ENCODE results near the gene HIGD2A. TPM values are rescaled to one million over a fixed set of nuclear protein-coding genes. Genes with fewer than 3 reads are reported as not detected.

HIGD2A gene
- total RNA-seq, 1 donor from 2014 or later = 210 TPM

DNA sequence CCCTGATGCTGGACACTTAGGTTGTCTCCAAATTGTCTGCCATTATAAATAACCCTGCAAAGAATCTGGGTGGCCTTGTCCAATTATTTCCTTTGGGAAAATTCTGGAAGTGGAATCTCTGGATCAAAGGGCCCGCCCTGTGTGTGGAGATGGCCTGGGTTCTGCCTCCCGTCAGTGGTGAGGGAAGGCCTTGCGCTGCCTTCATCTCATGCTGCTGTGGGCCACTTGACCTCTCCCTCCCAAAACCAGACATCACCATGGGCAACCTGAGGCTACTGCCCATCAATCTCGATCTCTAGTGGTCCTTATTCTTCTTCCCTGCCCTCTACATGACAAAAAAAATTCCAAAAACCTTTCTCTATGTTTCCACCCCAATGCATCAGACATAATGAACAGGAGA is 21.2 kb downstream of the HIGD2A start:
- no peak for DNase-seq
- no peak for ATAC-seq (ENCODE audit: poor library complexity)
- intact Hi-C loops (cut with DNase I) = loop anchor here (10.0 kb wide), 1 partner anchor 125 kb away; the partner anchor contains the start of gene RNF44

DNA sequence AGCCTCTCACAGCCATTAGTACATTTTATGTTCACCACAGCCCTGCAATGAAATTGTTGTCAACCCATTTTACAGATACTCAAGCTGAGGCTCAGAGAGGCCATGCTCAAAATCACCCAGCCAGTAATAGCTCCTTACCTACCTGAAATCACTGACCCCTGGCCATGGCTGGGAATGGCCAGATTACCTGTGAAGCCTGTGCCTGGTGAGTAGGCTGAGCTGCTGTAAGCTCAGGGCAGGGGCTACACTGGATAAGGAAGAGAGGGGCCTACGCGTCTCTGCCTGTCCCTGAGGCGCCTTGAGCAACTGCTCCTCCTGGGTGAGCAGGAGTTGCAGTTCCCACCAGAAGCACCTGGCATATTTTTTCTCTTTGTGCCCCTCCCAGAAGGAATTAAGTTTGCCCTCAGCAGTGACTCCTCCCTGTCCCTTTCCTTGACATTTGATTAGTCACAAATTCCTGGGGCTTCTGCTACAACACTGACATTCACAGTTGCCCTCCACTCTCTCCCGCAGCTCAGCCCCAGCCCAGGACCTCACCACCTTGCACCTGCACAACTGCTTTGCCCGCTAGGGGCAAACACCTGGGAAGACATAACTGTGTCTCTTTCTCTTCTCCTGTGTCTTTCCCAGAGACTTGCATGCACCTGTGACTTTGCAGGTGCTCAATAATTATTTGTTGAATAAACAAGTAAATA is 22.1 kb downstream of the HIGD2A start:
- ATAC-seq (ENCODE audit: poor library complexity) (no peak), DNase-seq (no peak)
- intact Hi-C loops (cut with DNase I) = loop anchor here (10.0 kb wide), 1 partner anchor 124 kb away; the partner anchor contains the start of gene RNF44

DNA sequence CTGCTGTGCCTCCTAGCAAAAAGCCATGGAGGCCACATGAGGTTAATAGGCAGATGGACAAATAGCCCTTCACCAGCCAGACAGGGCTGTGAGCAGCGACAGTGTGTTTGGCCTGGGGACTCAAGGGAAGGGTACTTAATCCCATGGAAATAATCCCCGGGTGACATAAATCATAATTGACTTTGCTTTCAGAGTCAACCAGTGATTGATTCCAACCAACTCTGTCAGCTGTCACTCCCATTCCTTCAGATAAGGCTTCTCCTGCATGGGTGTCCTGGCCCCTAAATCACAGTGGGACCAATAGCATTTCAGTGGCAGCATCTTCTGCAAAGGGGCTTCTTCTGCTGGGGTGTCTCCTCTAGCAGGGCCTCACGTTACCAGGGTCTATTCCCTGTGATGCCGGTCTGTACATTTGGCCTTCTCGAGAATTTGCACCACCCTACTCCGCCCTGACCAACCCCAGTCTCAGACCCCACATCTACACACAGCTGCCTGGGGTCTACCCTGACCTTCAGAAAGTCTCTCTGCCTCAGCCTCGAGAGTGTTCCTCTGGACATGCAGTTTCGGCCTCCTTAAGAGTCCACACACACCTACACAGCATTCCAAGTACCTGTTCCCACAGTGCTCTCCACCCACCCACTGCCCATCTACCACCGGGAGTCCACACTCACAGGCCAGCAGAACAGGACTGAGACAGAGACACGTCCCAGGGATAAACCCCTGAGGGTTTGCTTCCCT is 24.1 kb downstream of the HIGD2A start:
- intact Hi-C loops (cut with DNase I) = loop anchor here (10.0 kb wide), 1 partner anchor 122 kb away; the partner anchor contains the start of gene RNF44
- DNase-seq (no peak), ATAC-seq (ENCODE audit: poor library complexity) (no peak)

DNA sequence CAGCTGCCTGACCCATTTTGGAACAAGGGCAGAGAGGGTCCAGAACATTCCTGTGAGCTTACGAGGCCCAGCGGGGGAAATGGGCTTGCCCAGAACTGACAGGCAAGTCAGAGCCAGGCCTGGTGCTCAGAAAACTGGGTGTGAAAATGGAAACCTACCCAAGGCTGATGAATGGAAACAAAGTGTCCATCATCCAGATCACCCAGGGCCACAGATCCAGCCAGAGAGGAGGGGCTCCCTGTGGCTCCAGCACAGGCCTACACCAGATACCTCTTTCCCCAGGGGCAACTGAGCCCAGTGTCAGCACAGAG is 24.7 kb downstream of the HIGD2A start:
- DNase-seq (no peak), ATAC-seq (ENCODE audit: poor library complexity) (peak; percentile 5)
- intact Hi-C loops (cut with DNase I) = loop anchor here (10.0 kb wide), 1 partner anchor 122 kb away; the partner anchor contains the start of gene RNF44

DNA sequence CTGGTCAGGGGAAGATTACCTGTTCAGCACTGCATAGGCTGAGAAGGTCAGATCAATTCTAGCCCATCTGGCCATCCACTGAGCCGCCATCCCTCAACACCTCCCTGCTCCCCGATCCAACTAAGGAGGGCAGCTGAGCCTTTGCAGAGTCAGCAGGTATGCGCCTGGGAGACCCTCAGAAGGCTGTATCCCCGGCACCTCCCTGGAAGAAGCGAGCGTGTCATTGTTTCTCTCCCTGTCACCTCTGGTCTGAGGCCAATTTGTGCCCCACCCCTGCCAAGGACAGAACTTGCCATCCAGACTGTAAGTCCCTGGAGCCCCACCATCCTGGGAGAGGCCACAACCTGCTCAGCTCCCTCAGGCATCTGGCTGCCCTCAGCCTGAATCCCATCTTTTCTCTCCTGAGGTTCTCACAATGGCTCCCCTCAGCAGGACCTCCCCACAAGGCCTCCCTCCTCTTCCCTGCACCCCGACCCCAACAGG is 25.2 kb downstream of the HIGD2A start:
- intact Hi-C loops (cut with DNase I) = loop anchor here (10.0 kb wide), 1 partner anchor 121 kb away; the partner anchor contains the start of gene RNF44
- DNase-seq = no peak
- no peak for ATAC-seq (ENCODE audit: poor library complexity)

DNA sequence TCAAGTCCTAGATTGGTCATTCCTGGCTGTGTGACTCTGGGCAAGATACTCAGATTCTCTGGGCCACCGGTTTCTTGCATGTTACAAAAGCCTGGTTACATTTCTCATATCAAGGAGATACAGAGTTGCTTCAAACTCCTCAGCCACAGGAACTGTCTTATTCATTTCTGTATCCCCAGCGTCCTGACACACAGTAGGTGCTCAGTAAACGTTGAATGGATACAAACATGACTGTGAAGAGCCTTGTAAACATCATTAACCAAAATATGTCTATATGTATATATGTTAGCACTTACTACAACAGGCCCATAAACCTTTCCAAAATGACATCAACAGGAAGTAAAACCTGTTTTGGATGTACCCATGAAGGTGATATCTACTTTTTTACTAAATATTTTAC is 26.2 kb downstream of the HIGD2A start:
- intact Hi-C loops (cut with DNase I) = loop anchor here (10.0 kb wide), 1 partner anchor 120 kb away; the partner anchor contains the start of gene RNF44
- no peak for ATAC-seq (ENCODE audit: poor library complexity)
- DNase-seq = no peak

DNA sequence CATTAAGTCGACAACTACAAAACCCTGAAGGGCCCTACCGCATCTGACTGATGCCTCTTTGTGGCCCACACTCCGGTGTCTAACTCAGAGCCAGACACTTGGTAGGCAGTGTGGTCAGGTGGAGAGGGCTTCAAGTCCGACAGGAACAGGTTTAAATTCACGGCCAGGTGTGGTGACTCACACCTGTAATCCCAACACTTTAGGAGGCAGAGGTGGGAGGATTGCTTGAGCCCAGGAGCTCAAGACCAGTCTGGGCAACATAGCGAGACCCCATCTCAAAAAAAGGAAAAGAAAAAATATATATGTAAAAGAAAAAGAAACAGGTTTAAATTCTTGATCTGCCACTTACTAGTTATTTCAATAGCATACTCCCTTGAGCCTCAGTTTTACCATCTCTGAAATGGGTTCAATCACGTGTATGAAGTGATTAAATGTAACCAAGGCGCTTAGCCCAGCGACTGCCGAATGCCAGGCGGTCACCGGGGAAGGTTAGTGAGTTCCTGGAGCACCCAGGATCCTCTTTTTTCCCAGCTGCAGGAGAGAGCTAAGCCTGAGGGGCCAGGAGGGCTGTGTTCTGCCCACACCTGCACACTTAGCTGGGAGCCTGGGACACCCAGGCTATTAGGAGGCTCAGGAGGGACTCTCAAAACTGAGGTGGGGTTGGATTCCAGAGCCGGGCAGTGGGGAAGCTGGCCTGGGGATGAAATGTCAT is 26.8 kb downstream of the HIGD2A start:
- no peak for DNase-seq
- ATAC-seq (ENCODE audit: poor library complexity) = no peak
- intact Hi-C loops (cut with DNase I) = loop anchor here (10.0 kb wide), 1 partner anchor 119 kb away; the partner anchor contains the start of gene RNF44

DNA sequence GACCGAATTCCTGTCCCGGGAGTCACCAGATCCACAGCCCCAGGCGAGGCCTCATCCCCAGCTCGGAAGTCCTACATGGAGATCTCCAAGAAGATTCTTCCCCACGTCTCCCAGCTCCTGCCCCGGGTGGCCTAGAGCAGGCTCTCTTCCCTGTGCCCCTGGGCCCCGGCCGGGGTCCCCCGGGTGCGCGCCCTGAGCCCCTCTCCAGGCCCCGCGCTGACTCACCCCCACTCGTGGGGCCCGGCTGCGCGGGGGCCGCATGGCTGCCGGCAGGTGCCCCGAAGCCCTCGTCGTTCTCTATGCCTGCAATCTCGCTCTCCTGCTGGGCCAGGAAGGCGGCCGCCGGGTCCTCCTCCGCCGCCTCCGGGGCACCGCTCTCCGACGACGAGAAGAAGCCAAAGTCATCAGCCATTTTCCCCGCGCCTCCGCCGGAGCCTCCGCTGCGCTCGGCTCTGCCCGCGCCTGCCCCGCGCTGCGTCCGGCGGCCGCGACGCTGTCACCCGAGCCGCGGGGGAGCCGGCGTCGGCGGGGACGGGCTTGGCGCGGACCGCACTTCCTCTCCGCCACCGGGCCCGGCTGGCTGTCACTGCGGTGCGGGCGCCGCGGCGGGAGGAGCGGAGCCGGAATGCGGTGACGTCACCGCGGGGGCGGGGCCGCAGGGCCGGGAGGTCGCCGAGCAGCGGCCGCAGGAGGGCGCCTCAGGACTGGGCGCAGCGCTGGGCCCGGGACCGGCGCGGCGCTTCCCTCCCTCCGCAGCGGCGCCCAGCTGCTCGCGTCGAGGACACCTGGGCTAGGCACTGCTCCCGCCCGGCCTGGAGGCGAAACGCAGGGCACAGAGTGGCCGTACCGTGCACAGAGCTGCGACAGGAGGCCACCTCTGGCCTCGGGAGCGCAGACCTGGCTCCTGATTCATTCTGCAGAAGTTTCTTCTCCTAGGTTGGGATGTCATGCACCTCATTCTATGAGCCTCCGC is 27.7 kb downstream of the HIGD2A start, which contains the start of gene CLTB:
TSS of gene CLTB (minus strand) at position 588 of the 973 bp plus-strand sequence. CDS start at position 412, 176 bp downstream.
- intact Hi-C loops (cut with DNase I) = loop anchor here (10.0 kb wide), 1 partner anchor 119 kb away; the partner anchor contains the start of gene RNF44
- ATAC-seq (ENCODE audit: poor library complexity) = peak; percentile 97
- DNase-seq = peak; percentile 96

DNA sequence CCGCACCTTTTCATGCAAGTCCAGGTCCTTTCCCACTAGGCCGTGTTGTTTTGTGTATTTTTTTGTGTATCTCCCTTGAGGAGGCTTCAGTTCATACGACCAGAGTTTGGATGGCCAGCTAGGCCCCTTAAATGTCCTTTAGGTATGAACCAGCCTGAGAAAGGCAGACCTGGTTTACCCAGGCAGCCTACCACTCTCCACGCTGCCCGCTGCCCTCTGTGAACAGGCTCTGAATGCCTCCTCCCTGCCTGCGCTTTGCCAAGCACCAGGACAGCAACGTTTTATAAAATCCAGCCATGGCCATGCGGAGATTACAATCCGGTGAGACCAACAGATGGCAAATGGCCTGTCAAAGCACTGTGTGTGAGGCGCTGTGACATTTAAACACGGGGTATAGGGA is 28.4 kb downstream of the HIGD2A start:
- ATAC-seq (ENCODE audit: poor library complexity) (no peak), DNase-seq (no peak)
- intact Hi-C loops (cut with DNase I) = loop anchor here (10.0 kb wide), 1 partner anchor 118 kb away; the partner anchor contains the start of gene RNF44

DNA sequence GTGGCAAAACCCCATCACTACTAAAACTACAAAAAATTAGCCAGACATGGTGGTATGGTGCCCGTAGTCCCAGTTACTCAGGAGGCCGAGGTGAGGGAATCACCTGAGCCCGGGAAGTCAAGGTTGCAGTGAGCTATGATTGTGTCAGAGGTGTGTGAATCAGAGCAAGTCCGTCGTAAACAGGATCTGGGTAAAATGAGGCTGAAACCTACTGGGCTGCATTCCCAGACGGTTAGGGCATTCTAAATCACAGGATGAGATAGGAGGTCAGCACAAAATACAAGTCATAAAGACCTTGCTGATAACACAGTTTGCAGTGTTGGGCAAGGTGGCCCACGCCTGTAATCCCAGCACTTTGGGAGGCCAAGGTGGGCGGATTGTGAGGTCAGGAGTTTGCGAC is 29.7 kb downstream of the HIGD2A start:
- intact Hi-C loops (cut with DNase I) = loop anchor here (10.0 kb wide), 1 partner anchor 117 kb away; the partner anchor contains the start of gene RNF44
- ATAC-seq (ENCODE audit: poor library complexity) (no peak), DNase-seq (no peak)

DNA sequence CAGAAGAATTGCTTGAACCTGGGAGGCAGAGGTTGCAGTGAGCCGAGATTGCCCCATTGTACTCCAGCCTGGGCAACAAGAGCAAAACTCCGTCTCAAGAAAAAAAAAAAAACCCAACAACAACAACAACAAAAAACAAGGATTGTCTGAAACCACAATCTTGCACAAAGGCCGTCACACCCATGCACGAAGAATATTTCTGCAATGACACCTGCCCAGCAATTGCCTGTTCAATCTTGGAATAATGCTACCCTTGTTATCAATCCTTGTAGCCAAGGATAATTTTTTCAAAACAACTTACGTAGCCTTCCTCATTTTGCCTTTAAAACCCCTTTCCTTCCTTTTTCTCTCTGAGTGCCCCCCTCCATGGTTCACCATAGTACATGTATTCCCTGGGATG is 31.5 kb downstream of the HIGD2A start:
- DNase-seq (no peak), ATAC-seq (ENCODE audit: poor library complexity) (no peak)
- intact Hi-C loops (cut with DNase I) = no loop called here

DNA sequence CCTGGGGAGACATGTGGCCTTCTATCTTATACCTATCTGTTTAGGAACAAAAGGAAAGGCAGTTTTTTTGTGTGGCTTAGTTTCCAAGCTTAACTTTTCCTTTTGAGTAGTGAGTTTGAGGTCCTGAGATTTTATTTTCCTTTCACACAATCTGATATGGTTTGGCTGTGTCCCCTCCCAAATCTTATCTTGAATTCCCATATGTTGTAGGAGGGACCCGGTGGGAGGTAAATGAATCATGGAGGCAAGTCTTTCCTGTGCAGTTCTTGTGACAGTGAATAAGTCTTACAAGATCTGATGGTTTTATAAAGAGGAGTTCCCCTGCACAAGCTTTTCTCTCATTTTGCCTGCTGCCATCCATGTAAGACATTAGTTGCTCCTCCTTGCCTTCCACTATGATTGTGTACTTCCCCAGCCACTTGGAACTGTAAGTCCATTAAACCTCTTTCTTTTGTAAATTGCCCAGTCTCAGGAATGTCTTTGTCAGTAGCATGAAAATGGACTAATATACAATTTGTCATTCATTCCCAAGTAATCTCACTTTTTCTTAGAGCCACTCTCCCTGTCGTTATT is 32.5 kb downstream of the HIGD2A start:
- no peak for DNase-seq
- intact Hi-C loops (cut with DNase I) = no loop called here
- ATAC-seq (ENCODE audit: poor library complexity) = no peak

DNA sequence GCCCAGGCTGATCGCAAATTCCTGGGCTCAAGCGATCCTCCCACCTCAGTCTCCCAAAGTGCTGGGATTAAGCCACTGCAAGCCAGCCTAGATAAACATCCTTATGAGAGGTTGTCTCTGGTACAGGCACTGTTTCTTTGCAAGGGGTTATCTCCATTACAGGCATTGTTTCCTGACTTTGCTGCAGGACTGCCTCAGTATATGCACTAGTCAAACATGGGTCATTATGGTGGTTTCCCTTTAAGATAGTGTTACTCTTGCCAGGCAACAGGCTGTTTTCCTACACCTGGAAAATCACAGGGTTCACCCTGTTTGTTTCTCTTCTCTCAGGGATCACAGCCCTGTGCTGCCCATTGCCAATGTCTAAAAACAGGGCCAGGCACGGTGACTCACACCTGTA is 35.6 kb downstream of the HIGD2A start:
- intact Hi-C loops (cut with DNase I) = no loop called here
- ATAC-seq (ENCODE audit: poor library complexity) (no peak), DNase-seq (no peak)

DNA sequence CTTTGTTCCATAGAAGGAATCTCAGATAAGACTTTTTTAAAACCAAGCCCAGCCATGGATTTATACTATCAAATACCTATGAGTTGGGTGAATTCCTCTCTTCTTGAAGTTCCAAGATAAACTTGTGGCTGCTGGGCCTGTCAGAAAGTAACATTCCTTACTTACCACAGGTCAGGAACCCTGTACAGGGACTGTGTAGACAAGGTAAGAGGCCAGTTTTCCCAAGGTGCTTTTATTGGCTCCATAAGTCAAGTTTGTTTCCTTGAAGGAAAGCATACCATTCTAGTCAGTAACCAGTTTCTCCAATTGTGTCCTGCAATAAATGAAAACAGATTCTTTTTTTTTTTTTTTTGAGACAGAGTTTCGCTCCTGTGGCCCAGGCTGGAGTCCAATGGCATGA is 36.6 kb downstream of the HIGD2A start:
- DNase-seq = no peak
- no peak for ATAC-seq (ENCODE audit: poor library complexity)
- intact Hi-C loops (cut with DNase I) = no loop called here

DNA sequence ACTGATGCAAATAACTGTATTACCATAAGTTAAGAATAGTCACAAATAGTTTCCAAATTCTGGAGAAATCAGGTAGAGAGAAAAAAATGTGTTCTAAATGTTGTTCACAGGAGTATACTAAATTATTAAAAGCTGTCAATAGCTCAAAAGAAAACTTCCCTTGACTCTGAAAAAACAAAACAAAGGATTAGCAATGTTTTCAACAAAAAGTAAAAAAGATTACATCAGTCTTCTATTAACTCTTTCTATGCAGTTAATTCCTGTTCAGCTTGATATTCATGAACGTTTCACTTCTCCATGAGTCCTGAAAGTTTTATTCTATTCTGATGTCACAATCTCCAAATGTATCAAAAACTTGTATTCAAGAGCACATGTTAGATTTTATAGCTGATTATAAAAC is 37.2 kb downstream of the HIGD2A start:
- ATAC-seq (ENCODE audit: poor library complexity) (no peak), DNase-seq (no peak)
- intact Hi-C loops (cut with DNase I) = no loop called here

DNA sequence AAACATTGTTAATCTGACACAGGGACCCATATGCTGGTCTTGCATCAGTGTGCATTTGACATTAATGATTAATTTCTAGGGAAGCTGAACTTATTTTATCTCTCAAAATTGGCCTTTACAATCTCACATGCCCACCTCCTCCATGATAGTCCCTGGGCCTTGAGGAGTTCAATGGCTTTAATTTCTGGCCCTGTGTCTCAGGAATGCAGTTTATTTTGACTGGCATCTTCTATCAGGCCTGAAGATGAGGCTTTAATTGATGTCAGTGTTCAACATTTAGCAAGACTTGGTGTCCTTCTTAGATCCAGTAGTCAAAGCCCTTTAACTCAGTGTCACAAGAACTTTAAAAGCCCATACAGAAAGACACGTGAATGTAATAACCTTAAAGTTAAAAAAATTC is 38.3 kb downstream of the HIGD2A start:
- intact Hi-C loops (cut with DNase I) = no loop called here
- DNase-seq (no peak), ATAC-seq (ENCODE audit: poor library complexity) (no peak)

DNA sequence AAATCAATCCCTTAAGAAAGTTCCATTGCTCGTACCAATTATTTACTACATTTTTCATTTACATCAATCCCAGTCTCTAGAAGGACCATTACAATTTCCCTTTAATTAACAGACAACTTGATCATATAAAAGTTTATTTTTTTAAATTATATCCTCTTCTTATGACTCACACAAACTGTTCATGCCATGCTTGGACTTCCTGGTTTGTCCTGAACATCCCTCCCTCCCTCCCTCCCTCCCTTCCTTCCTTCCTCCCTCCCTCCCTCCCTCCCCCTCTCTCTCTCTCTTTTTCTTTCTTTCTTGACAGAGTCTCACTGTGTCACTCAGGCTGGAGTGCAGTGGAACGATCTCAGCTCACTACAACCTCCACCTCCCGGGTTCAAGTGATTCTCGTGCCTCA is 39.4 kb downstream of the HIGD2A start:
- no peak for DNase-seq
- ATAC-seq (ENCODE audit: poor library complexity) = no peak
- intact Hi-C loops (cut with DNase I) = no loop called here

DNA sequence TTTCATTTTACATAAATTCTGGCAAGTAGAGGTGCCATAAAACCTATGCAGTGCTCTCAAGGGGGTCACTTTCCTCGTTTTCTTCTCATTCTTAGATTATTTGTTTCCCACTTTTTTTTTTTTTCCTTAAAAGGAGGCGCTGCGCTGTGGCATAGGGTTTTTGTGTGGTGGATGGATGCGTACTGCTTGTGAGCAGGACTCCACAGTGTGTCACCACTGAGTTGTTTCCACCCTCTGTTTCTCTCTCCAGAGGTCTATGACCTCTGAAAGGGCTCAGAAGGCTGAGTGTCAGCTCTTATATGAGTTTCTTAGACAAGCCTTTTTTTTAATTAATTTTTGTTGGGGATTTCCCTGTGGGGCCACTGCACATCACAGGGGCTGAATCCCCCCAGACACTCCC is 41.4 kb downstream of the HIGD2A start:
- ATAC-seq (ENCODE audit: poor library complexity) = no peak
- intact Hi-C loops (cut with DNase I) = no loop called here

More for the DNA sequence above, 41.4 kb downstream of the HIGD2A start:
- no peak for DNase-seq
